Neural cell (in vitro differentiated cells): ENCODE results near the gene SLC35G6. TPM values are rescaled to one million over a fixed set of nuclear protein-coding genes. Genes with fewer than 3 reads are reported as not detected.

Experiments used
- H2AFZ ChIP-seq: fragments of 200-600, 300-800 bp; sonication (generic), shearing (Covaris generic); 2 replicates; pipeline ENCODE4 v1.6.0; 2014; ENCODE audit warnings: low read depth, mild to moderate bottlenecking, antibody characterized with exemption, low read length, moderate library complexity
- H3F3A ChIP-seq: fragments of 200-600 bp; shearing (Covaris generic); 2 replicates; pipeline ENCODE4 v1.6.1; 2016; ENCODE audit warnings: mild to moderate bottlenecking, moderate library complexity, mixed read lengths, antibody characterized with exemption, low read length; ENCODE audit not compliant: insufficient read depth, poor library complexity, severe bottlenecking
- H3K27ac ChIP-seq: fragments of 200-600, 300-800 bp; sonication (generic), shearing (Covaris generic); 2 replicates; pipeline ENCODE4 v1.5.1; 2014; ENCODE audit warnings: mild to moderate bottlenecking, low read length, moderate library complexity
- H3K27me3 ChIP-seq: fragments of 300-800, 200-600 bp; sonication (generic), shearing (Covaris generic); 2 replicates; pipeline ENCODE4 v1.6.0; 2014; ENCODE audit warnings: mild to moderate bottlenecking, low read depth, low read length, moderate library complexity; ENCODE audit not compliant: insufficient read depth
- H3K36me3 ChIP-seq: fragments of 300-800, 200-600 bp; sonication (generic), shearing (Covaris generic); 2 replicates; pipeline ENCODE4 v1.5.1; 2014; ENCODE audit warnings: mild to moderate bottlenecking, antibody characterized with exemption, low read length, moderate library complexity; ENCODE audit not compliant: insufficient read depth
- H3K4me2 ChIP-seq: fragments of 300-800, 200-600 bp; sonication (generic), shearing (Covaris generic); 2 replicates; pipeline ENCODE4 v1.6.0; 2014; ENCODE audit warnings: mild to moderate bottlenecking, low read length
- H3K4me3 ChIP-seq: fragments of 300-800, 200-600 bp; sonication (generic), shearing (Covaris generic); 2 replicates; pipeline ENCODE4 v1.5.1; 2014; ENCODE audit warnings: mild to moderate bottlenecking, low read length, moderate library complexity
- H3K79me2 ChIP-seq: fragments of 200-600 bp; shearing (Covaris generic); replicated peaks from 2 replicates; pipeline ENCODE4 v1.6.0; 2014; ENCODE audit warnings: mild to moderate bottlenecking, low read length, moderate library complexity; ENCODE audit not compliant: insufficient read depth
- H3K9ac ChIP-seq: fragments of 300-800, 200-600 bp; sonication (generic), shearing (Covaris generic); 2 replicates; pipeline ENCODE4 v1.6.1; 2016; ENCODE audit warnings: mild to moderate bottlenecking, low read length, mixed read lengths
- H3K9me2 ChIP-seq: fragments of 200-600 bp; shearing (Covaris generic); 2 replicates; pipeline ENCODE4 v1.6.1; 2016; ENCODE audit warnings: mild to moderate bottlenecking, low read length, mixed read lengths; ENCODE audit not compliant: insufficient read depth
- H3K9me3 ChIP-seq: fragments of 200-600, 300-800 bp; sonication (generic), shearing (Covaris generic); 2 replicates; pipeline ENCODE4 v1.6.1; 2016; ENCODE audit warnings: mild to moderate bottlenecking, mixed run types, low read length, moderate library complexity, mixed read lengths
- H4K20me1 ChIP-seq: fragments of 200-600 bp; shearing (Covaris generic); 2 replicates; pipeline ENCODE4 v1.6.1; 2016; ENCODE audit warnings: mild to moderate bottlenecking, mixed run types; ENCODE audit not compliant: insufficient read depth
- CTCF ChIP-seq: fragments of 450-650 bp; IDR thresholded peaks from 2 replicates; pipeline ENCODE4 v1.5.1; 2014; ENCODE audit warnings: antibody characterized with exemption, mild to moderate bottlenecking, moderate library complexity; ENCODE audit not compliant: poor library complexity, severe bottlenecking
- EP300 ChIP-seq: fragments of 450-650 bp; conservative IDR thresholded peaks from 2 replicates; pipeline ENCODE4 v1.6.1; 2014; ENCODE audit warnings: antibody characterized with exemption, mild to moderate bottlenecking, moderate library complexity; ENCODE audit not compliant: poor library complexity, severe bottlenecking
- EZH2 ChIP-seq: fragments of 200-600, 300-800 bp; shearing (Covaris generic), sonication (generic); IDR thresholded peaks from 2 replicates; pipeline ENCODE4 v1.6.1; 2014; ENCODE audit warnings: antibody characterized with exemption, low read length, borderline replicate concordance, mild to moderate bottlenecking; ENCODE audit not compliant: insufficient read depth, poor library complexity, severe bottlenecking
- MXI1 ChIP-seq: fragments of 450-650 bp; conservative IDR thresholded peaks from 2 replicates; pipeline ENCODE4 v1.6.1; 2014; ENCODE audit warnings: antibody characterized with exemption, mild to moderate bottlenecking; ENCODE audit not compliant: poor library complexity, severe bottlenecking
- POLR2AphosphoS5 ChIP-seq: IDR thresholded peaks from 2 replicates; pipeline ENCODE4 v1.6.1; 2012
- RAD21 ChIP-seq: fragments of 450-650 bp; conservative IDR thresholded peaks from 2 replicates; pipeline ENCODE4 v1.6.1; 2014; ENCODE audit warnings: antibody characterized with exemption, mild to moderate bottlenecking, moderate library complexity
- REST ChIP-seq: IDR thresholded peaks from 2 replicates; pipeline ENCODE4 v1.6.1; 2012; ENCODE audit warnings: borderline replicate concordance
- SMC3 ChIP-seq: fragments of 450-650 bp; conservative IDR thresholded peaks from 2 replicates; pipeline ENCODE4 v1.6.1; 2014; ENCODE audit warnings: antibody characterized with exemption, mild to moderate bottlenecking, moderate library complexity; ENCODE audit not compliant: poor library complexity
- TAF1 ChIP-seq: IDR thresholded peaks from 2 replicates; pipeline ENCODE4 v1.6.1; 2012; ENCODE audit warnings: low read depth
- polyA plus RNA-seq: library from polyadenylated mRNA; depleted of rRNA; stranded (reverse); fragments of >200 nt; gene quantifications from 2 replicates; pipeline ENCODE4 v1.2.3, GENCODE V29; 2014

SLC35G6 gene
- polyA plus RNA-seq, 1 donor from 2014 or later = not detected

GRCh38 chr17:7483255-7484066 lies 2.2 kb downstream of the SLC35G6 start:
- no peaks in the 10 kb centered on the region for H3K9me2 ChIP-seq
- peak overlapping the region; percentile 91 for H2AFZ ChIP-seq
- H3K36me3 ChIP-seq = no peaks in the 10 kb centered on the region
- H3K9ac ChIP-seq = peak overlapping the region; percentile 98
- peak overlapping the region; percentile 96 for H3K4me3 ChIP-seq
- peaks cover 50% of the 10 kb centered on the region for H3K79me2 ChIP-seq
- no peaks in the 10 kb centered on the region for H4K20me1 ChIP-seq
- TF ChIP-seq POLR2AphosphoS5 (peak; percentile 33), RAD21 (no peak), CTCF (no peak), EZH2 (no peak), SMC3 (no peak), EP300 (no peak), MXI1 (no peak), REST (peak; percentile 82), TAF1 (peak; percentile 71)
- H3K27ac ChIP-seq = peak overlapping the region; percentile 100
- H3F3A ChIP-seq = no peaks in the 10 kb centered on the region
- no peaks in the 10 kb centered on the region for H3K9me3 ChIP-seq
- H3K27me3 ChIP-seq = no peaks in the 10 kb centered on the region
- peak overlapping the region; percentile 98 for H3K4me2 ChIP-seq

GRCh38 chr17:7484067-7484918 lies 3.0 kb downstream of the SLC35G6 start, which contains the start of gene POLR2A:
Gene POLR2A (plus strand): TSS chr17:7484366.
- Histone ChIP-seq H3K27ac (peak within 1 kb of the TSS; percentile 100), H3F3A (no peaks in the 10 kb centered on the region), H4K20me1 (no peaks in the 10 kb centered on the region), H3K9me3 (no peaks in the 10 kb centered on the region), H3K4me3 (peak within 1 kb of the TSS; percentile 96), H3K9me2 (no peaks in the 10 kb centered on the region), H3K36me3 (no peaks in the 10 kb centered on the region), H3K4me2 (peak within 1 kb of the TSS; percentile 98), H3K27me3 (no peaks in the 10 kb centered on the region), H3K9ac (peak within 1 kb of the TSS; percentile 98), H3K79me2 (peaks cover 55% of the 10 kb centered on the region), H2AFZ (peak within 1 kb of the TSS; percentile 91)
- TF ChIP-seq POLR2AphosphoS5 = peak; percentile 100
- no peak for TF ChIP-seq MXI1
- TF ChIP-seq TAF1 = peak; percentile 100
- TF ChIP-seq SMC3 = no peak
- peak; percentile 98 for TF ChIP-seq REST
- TF ChIP-seq CTCF = peak; percentile 45
- peak; percentile 70 for TF ChIP-seq EP300
- no peak for TF ChIP-seq EZH2
